ENCODE data around the gene PRRT4.

GRCh38 chr7:128323040-128323439 is 38.5 kb downstream of the PRRT4 start:
- TF ChIP-seq, protein P1, sequence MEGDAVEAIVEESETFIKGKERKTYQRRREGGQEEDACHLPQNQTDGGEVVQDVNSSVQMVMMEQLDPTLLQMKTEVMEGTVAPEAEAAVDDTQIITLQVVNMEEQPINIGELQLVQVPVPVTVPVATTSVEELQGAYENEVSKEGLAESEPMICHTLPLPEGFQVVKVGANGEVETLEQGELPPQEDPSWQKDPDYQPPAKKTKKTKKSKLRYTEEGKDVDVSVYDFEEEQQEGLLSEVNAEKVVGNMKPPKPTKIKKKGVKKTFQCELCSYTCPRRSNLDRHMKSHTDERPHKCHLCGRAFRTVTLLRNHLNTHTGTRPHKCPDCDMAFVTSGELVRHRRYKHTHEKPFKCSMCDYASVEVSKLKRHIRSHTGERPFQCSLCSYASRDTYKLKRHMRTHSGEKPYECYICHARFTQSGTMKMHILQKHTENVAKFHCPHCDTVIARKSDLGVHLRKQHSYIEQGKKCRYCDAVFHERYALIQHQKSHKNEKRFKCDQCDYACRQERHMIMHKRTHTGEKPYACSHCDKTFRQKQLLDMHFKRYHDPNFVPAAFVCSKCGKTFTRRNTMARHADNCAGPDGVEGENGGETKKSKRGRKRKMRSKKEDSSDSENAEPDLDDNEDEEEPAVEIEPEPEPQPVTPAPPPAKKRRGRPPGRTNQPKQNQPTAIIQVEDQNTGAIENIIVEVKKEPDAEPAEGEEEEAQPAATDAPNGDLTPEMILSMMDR (conservative IDR thresholded peaks at IDR 0.05 in 1 of 2, IDR thresholded peaks at IDR 0.05 in 1 of 2; ENCODE audit: extremely low read depth in 1 of 2, insufficient read depth in 1 of 2, low read depth in 1 of 2, low read length in 2 of 2), result no peak
- TF ChIP-seq EZH2 (IDR thresholded peaks at IDR 0.05; ENCODE audit: borderline replicate concordance, low read length), result no peak
